ENCODE data around the gene POP4. TPM values are rescaled to one million over a fixed set of nuclear protein-coding genes. Genes with fewer than 3 reads are reported as not detected.

POP4 gene
- total and polyA plus RNA-seq, 2 of the 8 experiments (the other 6 are each of a cell fraction or from before 2014, with no cell fraction given): 29.1 to 41.5 TPM

DNA sequence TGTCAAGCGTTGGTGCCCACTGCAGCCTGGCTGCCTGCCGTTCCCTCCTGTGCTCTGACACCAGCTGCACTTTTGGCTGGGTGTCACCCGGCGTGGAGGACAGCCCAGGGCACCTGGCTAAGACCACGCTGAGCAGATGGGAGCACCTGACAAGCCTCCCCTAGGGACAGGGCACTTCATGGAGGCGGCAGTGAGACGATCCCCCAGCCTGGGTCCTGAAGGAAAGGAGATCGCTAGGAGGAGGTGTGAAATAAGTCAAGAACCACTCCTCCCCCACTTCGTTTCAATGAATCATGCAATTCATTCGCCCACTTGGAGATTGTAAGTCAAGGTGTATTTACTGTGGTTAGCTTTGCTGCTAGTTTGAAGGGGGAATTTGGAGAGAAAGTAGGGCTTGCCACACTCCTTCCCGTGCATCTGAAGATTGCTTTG lies 41.5 kb upstream of the POP4 start:
- no peak overlapping the region for H3K4ac ChIP-seq (replicated peaks; ENCODE audit: insufficient read length, low read depth, low read length)
- no peak for FAIRE-seq
- H3K27me3 ChIP-seq (replicated peaks in 1 of 4; ENCODE audit: control insufficient read depth in 3 of 4, extremely low read depth in 1 of 4, insufficient read depth in 3 of 4, low read length in 3 of 4): no peaks in the 10 kb centered on the region; a peak in 1 of 7 replicates
- POLR2A ChIA-PET (ENCODE audit: partially characterized antibody): no interaction called here
- H3K14ac ChIP-seq (ENCODE audit: insufficient read length): no peak overlapping the region
- no peak overlapping the region for H2BK12ac ChIP-seq (ENCODE audit: low read depth, low read length)
- H2AK5ac ChIP-seq (ENCODE audit: low read depth, low read length): no peak overlapping the region
- no peak overlapping the region for H3K18ac ChIP-seq (ENCODE audit: extremely low read depth, low read length)
- 88% methylated on average over 11 of the region's 11 CpGs; no CpG with 5 or more reads in 1 of the 2 experiments for WGBS, 2 experiments (ENCODE audit: extremely low coverage in 1 of 2, insufficient coverage in 1 of 2, insufficient read length in 1 of 2, insufficient replicate concordance in 2 of 2, low coverage in 1 of 2, low lambda C conversion rate in 2 of 2, missing lambda C conversion rate in 1 of 2)
- H4K8ac ChIP-seq (ENCODE audit: extremely low read depth, insufficient read depth, low read length): no peak overlapping the region; the same call in 1 of the 2 replicates
- no peak overlapping the region for H3K9ac ChIP-seq (replicated peaks in 1 of 4; ENCODE audit: extremely low read depth in 1 of 4, low read depth in 3 of 4, low read length in 3 of 4)
- peaks cover 0 to 4% of the 10 kb centered on the region in 2 experiments for H4K20me1 ChIP-seq (replicated peaks in 1 of 2; ENCODE audit: control insufficient read depth in 1 of 2, insufficient read depth in 2 of 2, low read length in 2 of 2)
- H3K23me2 ChIP-seq (ENCODE audit: low read depth, low read length): no peaks in the 10 kb centered on the region
- no peak overlapping the region for H3K27ac ChIP-seq (ENCODE audit: low read depth, low read length)
- no peak overlapping the region for H2BK15ac ChIP-seq (ENCODE audit: low read length)
- no peak overlapping the region for H2AFZ ChIP-seq (ENCODE audit: low read length)
- H3K9me3 ChIP-seq (ENCODE audit: insufficient read depth in 2 of 2, low read depth in 1 of 2, low read length in 1 of 2): peaks cover 2 to 12% of the 10 kb centered on the region in 2 experiments; a peak in 2 of 4 replicates
- no peak overlapping the region for H4K5ac ChIP-seq (ENCODE audit: insufficient read length, low read depth, low read length)
- no peak overlapping the region for H2BK120ac ChIP-seq (replicated peaks; ENCODE audit: low read depth, low read length)
- no peaks in the 10 kb centered on the region for H3K79me1 ChIP-seq (ENCODE audit: low read depth, low read length)
- peaks cover 0 to 10% (median 0%) of the 10 kb centered on the region in 4 experiments; a peak in 3 of 7 replicates for H3K4me1 ChIP-seq (replicated peaks in 1 of 4; ENCODE audit: control insufficient read depth in 3 of 4, insufficient read depth in 4 of 4, low read length in 3 of 4)
- H3K23ac ChIP-seq (ENCODE audit: insufficient read length): no peak overlapping the region
- H2BK5ac ChIP-seq (ENCODE audit: low read depth, low read length): no peak overlapping the region
- no peak overlapping the region for H2BK20ac ChIP-seq (ENCODE audit: low read length)
- DNase-seq (ENCODE audit: low read depth in 1 of 2, low spot score in 2 of 2): no peak
- H3K56ac ChIP-seq (replicated peaks; ENCODE audit: insufficient read length, low read depth, low read length): no peak overlapping the region
- TF ChIP-seq SIN3A (conservative IDR thresholded peaks at IDR 0.05 in 1 of 2, IDR thresholded peaks at IDR 0.05 in 1 of 2; ENCODE audit: low read depth in 1 of 2, low read length in 2 of 2) (no peak), RFX5 (IDR thresholded peaks at IDR 0.05; ENCODE audit: borderline replicate concordance, low read depth, low read length) (no peak), TAF1 (IDR thresholded peaks at IDR 0.05; ENCODE audit: low read depth, low read length) (no peak), CTBP2 (IDR thresholded peaks at IDR 0.05; ENCODE audit: borderline replicate concordance, insufficient read depth, insufficient read length, low read length) (no peak), EGR1 (IDR thresholded peaks at IDR 0.05; ENCODE audit: borderline replicate concordance, low read depth, low read length) (no peak), SIRT6 (IDR thresholded peaks at IDR 0.05; ENCODE audit: low read length) (no peak), NRF1 (IDR thresholded peaks at IDR 0.05; ENCODE audit: low read depth, low read length) (no peak), NANOG (IDR thresholded peaks at IDR 0.05; ENCODE audit: insufficient read depth, low read depth, low read length, poor library complexity, severe bottlenecking) (no peak), YY1 (IDR thresholded peaks at IDR 0.05; ENCODE audit: low read depth, low read length) (no peak), CHD1 (IDR thresholded peaks at IDR 0.05; ENCODE audit: low read depth, low read length) (no peak), SP2 (IDR thresholded peaks at IDR 0.05; ENCODE audit: low read length) (no peak), HDAC6 (IDR thresholded peaks at IDR 0.05; ENCODE audit: low read depth, low read length) (no peak), BCL11A (IDR thresholded peaks at IDR 0.05; ENCODE audit: low read depth in 2 of 2, low read length in 2 of 2) (no peak)
- CTCF ChIA-PET (ENCODE audit: partially characterized antibody): interaction anchor here (1.3 kb wide), 1 partner anchor 11 kb away, joined by 5 read pairs; no protein-coding TSS in a partner anchor
- no peaks in the 10 kb centered on the region for H3K79me2 ChIP-seq (ENCODE audit: control insufficient read depth in 1 of 2, insufficient read depth in 2 of 2, low read length in 2 of 2)
- H4K91ac ChIP-seq (replicated peaks; ENCODE audit: insufficient read length, low read length): no peak overlapping the region
- H3K4me3 ChIP-seq (ENCODE audit: extremely low read depth in 1 of 4, insufficient read depth in 2 of 4, low read depth in 3 of 4, low read length in 4 of 4): no peak overlapping the region
- H3K36me3 ChIP-seq (ENCODE audit: control insufficient read depth in 2 of 4, insufficient read depth in 4 of 4, low read length in 3 of 4): no peaks in the 10 kb centered on the region
- H3K4me2 ChIP-seq (ENCODE audit: insufficient read depth in 1 of 2, low read depth in 2 of 2, low read length in 2 of 2): no peak overlapping the region
